Central memory CD8-positive, alpha-beta T cell (primary cell): Measurements from ENCODE around the gene ZYG11A.

Source experiments
- ATAC-seq: fragments of 150-1000 bp; cut with Tn5 transposase; replicated peaks from 2 replicates; pipeline ENCODE4 v1.10.0; 2022; ENCODE audit warnings: mild to moderate bottlenecking, moderate FRiP score, moderate number of reproducible peaks; ENCODE audit not compliant: poor library complexity, severe bottlenecking; ENCODE audit errors: extremely low read depth
- DNase-seq, 2 donors: peaks; one replicate each; pipeline ENCODE4 v3.0.0; 2021; ENCODE audit warnings: low spot score in 2 of 2
- H3K27ac Mint-ChIP-seq: one replicate; pipeline ENCODE4 v1.8.0; 2022; ENCODE audit warnings: low read depth, mild to moderate bottlenecking, moderate library complexity, mixed read lengths
- H3K27me3 Mint-ChIP-seq: one replicate; pipeline ENCODE4 v1.8.0; 2022; ENCODE audit warnings: mixed read lengths
- H3K36me3 Mint-ChIP-seq: one replicate; pipeline ENCODE4 v1.8.0; 2022; ENCODE audit warnings: mild to moderate bottlenecking, moderate library complexity, mixed read lengths; ENCODE audit not compliant: insufficient read depth
- H3K4me1 Mint-ChIP-seq: one replicate; pipeline ENCODE4 v1.8.0; 2022; ENCODE audit warnings: mixed read lengths
- H3K4me3 Mint-ChIP-seq: one replicate; pipeline ENCODE4 v1.8.0; 2022; ENCODE audit warnings: mild to moderate bottlenecking, moderate library complexity, mixed read lengths
- H3K9me3 Mint-ChIP-seq: one replicate; pipeline ENCODE4 v1.8.0; 2022; ENCODE audit warnings: mixed read lengths

The ZYG11A gene

DNA sequence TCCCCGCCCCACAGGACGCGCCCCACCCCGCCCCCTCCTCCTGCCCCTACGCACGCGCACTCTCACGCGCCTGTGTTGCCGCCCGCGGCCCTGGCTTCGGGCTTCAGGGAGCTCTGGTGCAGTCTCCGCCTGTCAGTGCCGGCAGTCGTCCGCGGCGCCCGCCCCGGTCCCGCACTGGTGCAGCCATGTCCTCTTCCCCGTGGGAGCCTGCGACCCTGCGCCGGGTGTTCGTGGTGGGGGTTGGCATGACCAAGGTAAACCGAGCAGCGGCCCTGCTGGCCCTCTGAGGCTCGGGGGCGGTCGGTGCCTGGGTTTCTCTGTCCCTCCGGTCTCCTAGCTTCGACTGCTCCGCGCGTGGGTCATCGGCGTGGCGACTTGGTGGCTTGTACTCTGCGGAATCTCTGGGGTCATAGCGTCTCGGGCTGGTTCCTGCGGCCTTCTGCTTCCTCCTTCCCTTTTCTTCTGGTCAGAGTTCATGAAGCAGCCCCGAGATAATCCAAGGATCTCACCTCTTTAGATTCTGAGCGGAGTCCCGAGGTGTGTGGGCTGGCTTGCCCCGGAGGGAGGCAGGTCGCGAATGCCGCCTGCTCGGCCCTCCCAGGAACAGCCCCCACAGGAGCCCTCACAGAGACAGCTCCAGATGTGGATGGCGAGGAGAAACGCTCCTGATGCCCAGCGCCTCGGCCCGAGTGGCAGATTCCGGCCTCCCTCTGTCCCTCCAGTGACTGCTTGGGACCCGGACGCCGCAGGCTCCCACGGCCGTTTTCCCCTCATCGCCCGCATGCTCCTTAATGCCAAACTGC lies 84.9 kb downstream of the ZYG11A start, which contains the start of gene SCP2:
Gene SCP2 (plus strand): TSS at position 65 of the 803 bp plus-strand sequence. CDS start 121 bp downstream, at position 186.
- ATAC-seq = peak; percentile 90
- peak within 1 kb of the TSS; percentile 83 for H3K4me3 Mint-ChIP-seq
- DNase-seq = peak; percentile 51 to 61
- peaks cover 18% of the 10 kb centered on the region for H3K4me1 Mint-ChIP-seq
- no peaks in the 10 kb centered on the region for H3K27me3 Mint-ChIP-seq
- H3K9me3 Mint-ChIP-seq = no peaks in the 10 kb centered on the region
- peaks cover 8% of the 10 kb centered on the region for H3K36me3 Mint-ChIP-seq
- H3K27ac Mint-ChIP-seq = peak within 1 kb of the TSS; percentile 81

DNA sequence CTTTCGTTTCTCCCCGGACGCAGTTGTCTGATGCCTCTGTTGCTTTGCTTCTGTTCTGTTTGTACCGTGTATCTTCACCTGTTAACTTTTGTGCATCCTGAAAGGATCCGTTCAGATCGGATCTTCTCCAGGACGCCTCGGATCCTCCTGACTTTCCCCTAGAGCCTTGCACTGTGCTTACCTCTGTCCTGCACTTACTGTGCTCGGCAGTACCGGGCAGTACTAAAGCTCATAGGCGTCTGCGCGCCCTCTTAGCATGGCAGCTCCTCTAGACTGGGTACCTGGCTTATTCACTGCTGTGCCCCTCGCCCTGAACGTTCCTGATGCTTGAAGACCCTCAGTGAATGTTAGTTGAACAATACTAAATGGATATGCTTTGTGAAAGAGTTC lies 85.5 kb downstream of the ZYG11A start:
- peak overlapping the region; percentile 81 for H3K27ac Mint-ChIP-seq
- peaks cover 8% of the 10 kb centered on the region for H3K36me3 Mint-ChIP-seq
- no peaks in the 10 kb centered on the region for H3K9me3 Mint-ChIP-seq
- DNase-seq = no peak
- no peaks in the 10 kb centered on the region for H3K27me3 Mint-ChIP-seq
- H3K4me3 Mint-ChIP-seq = peak overlapping the region; percentile 83
- peak; percentile 33 for ATAC-seq
- peaks cover 18% of the 10 kb centered on the region for H3K4me1 Mint-ChIP-seq

DNA sequence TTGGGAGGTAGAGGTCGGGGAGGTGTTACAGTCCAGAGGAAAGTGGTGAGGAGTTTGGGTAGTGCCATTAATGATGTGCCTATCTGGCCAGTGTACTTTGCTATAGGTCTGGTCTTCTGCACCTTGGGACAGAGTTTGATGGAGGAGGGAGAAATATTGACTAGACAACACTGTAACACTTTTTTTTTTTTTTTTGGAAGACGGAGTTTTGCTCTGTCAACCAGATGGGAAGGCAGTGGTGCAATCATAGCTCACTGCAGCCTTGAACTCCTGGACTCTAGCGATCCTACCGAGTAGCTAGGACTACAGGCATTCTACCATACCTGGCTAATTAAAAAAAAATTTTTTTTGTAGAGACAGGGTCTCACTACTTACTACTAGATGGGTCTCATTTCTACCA lies 86.5 kb downstream of the ZYG11A start:
- DNase-seq = no peak
- ATAC-seq = no peak
- Mint-ChIP-seq H3K36me3 (peaks cover 8% of the 10 kb centered on the region), H3K4me1 (peaks cover 18% of the 10 kb centered on the region), H3K27me3 (no peaks in the 10 kb centered on the region), H3K4me3 (no peak overlapping the region), H3K9me3 (no peaks in the 10 kb centered on the region), H3K27ac (no peak overlapping the region)

DNA sequence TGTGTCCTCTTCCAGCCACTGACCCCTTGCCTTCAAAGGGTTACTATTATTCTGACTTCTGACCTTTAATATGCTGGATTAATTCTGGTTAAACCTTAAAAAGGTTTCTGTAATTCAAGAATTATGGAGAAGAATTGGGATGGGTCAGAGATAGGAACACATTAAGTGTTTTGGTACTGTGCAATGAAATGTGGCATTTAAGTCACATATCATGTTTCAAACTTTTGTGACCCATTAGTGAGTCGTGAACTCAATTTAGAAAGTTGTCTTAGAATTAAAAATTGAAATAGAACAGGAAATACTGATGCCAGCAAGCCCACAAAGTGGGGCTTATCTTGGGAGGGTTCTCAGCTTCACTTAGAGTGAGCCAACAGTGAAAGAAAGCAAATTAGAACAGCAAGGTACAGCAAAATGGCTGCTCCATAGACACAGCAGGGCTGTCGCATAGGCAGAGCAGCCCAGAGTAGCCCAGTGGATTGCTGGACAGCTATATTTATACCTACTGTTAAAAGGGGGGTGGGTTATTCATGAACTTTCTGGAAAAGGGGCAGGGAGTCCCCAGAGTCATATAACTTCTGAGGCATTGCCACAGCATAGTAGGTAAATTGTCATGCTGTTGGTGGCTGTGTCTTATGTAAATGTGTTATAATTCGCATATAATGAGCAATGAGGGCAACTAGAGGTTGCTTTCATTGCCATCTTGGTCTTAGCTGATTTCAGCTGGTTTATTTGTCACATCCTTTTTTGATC lies 95.0 kb downstream of the ZYG11A start:
- Mint-ChIP-seq H3K36me3 (peaks cover 1% of the 10 kb centered on the region), H3K27me3 (no peaks in the 10 kb centered on the region), H3K27ac (no peak overlapping the region), H3K9me3 (no peaks in the 10 kb centered on the region), H3K4me3 (no peak overlapping the region), H3K4me1 (peaks cover 6% of the 10 kb centered on the region)
- DNase-seq = no peak
- no peak for ATAC-seq

DNA sequence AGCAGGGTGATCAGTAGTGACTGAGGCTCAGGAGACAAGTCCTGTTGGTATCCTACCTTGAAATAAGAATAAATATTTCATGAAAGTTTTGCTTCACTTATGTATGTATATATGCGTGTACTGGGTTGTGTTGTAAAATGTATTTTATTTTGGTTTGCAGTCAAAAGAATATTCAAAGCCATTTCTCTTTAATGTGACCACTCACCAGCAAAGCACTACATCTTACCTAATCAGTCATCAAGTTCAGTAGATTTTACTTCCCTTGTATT lies 95.6 kb downstream of the ZYG11A start:
- Mint-ChIP-seq H3K36me3 (peaks cover 4% of the 10 kb centered on the region), H3K27me3 (no peaks in the 10 kb centered on the region), H3K27ac (no peak overlapping the region), H3K4me1 (peaks cover 6% of the 10 kb centered on the region), H3K4me3 (no peak overlapping the region), H3K9me3 (no peaks in the 10 kb centered on the region)
- ATAC-seq (no peak), DNase-seq (no peak)

DNA sequence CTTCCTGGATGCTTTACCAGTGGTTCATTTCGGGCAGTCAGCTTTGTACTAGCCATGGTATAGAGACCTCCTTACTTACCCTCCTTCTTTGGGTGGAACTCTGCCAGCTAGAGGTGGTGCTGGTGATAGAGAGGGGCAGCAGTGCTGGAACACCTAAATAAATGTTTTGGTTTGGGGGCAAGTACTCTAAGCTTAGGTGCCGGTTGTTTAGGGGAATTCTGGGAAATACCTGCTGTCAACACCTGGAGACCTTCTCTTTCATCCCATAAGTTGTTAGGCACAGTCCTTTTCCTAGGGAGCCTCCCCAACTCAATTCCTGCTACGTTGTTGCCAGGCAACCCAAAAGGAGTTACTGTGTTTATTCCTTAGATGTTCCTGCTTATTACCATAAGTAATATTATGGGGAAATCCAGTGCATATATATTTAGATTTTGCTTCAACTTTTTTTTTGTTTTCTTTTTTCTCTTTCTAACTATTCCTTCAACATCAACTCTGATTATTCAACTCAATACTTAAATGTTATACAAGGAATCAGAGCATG lies 101.4 kb downstream of the ZYG11A start:
- no peaks in the 10 kb centered on the region for H3K9me3 Mint-ChIP-seq
- peaks cover 11% of the 10 kb centered on the region for H3K36me3 Mint-ChIP-seq
- DNase-seq (no peak), ATAC-seq (no peak)
- H3K27me3 Mint-ChIP-seq = no peaks in the 10 kb centered on the region
- H3K4me3 Mint-ChIP-seq = no peak overlapping the region
- no peaks in the 10 kb centered on the region for H3K4me1 Mint-ChIP-seq
- H3K27ac Mint-ChIP-seq = no peak overlapping the region

DNA sequence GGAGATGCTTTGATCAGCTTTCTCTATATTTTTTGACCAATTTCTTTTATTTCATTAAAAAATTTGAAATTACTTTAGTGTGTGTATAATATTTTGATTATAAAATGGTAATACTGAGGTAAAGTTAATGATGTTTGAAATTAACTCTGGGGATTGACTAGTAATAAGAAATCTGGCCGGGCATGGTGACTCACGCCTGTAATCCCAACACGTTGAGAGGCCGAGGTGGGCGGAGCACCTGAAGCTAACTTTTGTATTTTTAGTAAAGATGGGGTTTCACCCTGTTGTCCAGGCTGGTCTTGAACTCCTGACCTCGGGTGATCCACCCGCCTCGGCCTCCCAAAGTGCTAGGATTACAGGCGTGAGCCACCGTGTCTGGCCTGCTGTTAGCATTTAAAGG lies 102.0 kb downstream of the ZYG11A start:
- no peak overlapping the region for H3K4me3 Mint-ChIP-seq
- ATAC-seq = no peak
- no peaks in the 10 kb centered on the region for H3K9me3 Mint-ChIP-seq
- no peak for DNase-seq
- peaks cover 13% of the 10 kb centered on the region for H3K36me3 Mint-ChIP-seq
- H3K27ac Mint-ChIP-seq = no peak overlapping the region
- H3K27me3 Mint-ChIP-seq = no peaks in the 10 kb centered on the region
- H3K4me1 Mint-ChIP-seq = no peaks in the 10 kb centered on the region
